Measurements from ENCODE around the gene IP6K3. TPM values are rescaled to one million over a fixed set of nuclear protein-coding genes. Genes with fewer than 3 reads are reported as not detected.

Gene IP6K3
- polyA plus RNA-seq, 2 donors, result 0.65 to 0.96 TPM

DNA sequence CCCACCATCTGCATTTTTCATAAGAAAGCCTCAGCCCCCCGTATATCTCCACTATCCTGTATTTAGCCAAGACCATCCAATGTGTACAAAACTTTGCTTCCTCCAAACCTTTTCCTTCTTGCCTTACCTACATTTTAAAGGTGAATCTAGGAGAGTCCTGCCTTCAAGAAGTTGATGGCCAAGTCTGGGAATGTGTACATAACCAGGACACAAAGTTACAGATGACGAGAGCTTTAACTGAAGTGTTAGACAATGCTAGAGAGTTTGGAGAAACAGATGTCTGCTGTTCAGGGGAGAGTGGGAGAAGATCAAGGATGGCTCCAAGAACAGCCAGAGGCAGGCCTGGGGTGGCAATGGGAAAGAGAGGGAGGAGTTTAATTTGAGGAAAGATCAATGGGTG, 32.9 kb downstream of the IP6K3 start:
- H3K27me3 ChIP-seq (ENCODE audit: control insufficient read depth in 1 of 2, insufficient read depth in 2 of 2, low read length in 2 of 2), result no peaks in the 10 kb centered on the region
- WGBS, 2 donors, result 65 to 90% methylated on average over 2 of the region's 2 CpGs
- no peak overlapping the region for H3K4me3 ChIP-seq (ENCODE audit: low read depth in 1 of 2, low read length in 2 of 2)
- no peak overlapping the region for H3K27ac ChIP-seq (ENCODE audit: low read depth in 2 of 2, low read length in 1 of 2)
- no peaks in the 10 kb centered on the region for H3K9me3 ChIP-seq (ENCODE audit: control insufficient read depth in 2 of 2, insufficient read depth in 1 of 2, low read depth in 1 of 2, low read length in 1 of 2)
- H3K36me3 ChIP-seq (ENCODE audit: control insufficient read depth in 2 of 2, insufficient read depth in 2 of 2, low read length in 1 of 2), result peaks cover 0 to 3% of the 10 kb centered on the region in 2 donors
- H3K4me1 ChIP-seq (ENCODE audit: control insufficient read depth in 2 of 2, insufficient read depth in 2 of 2, low read length in 1 of 2), result peaks cover 4 to 8% of the 10 kb centered on the region in 2 donors

DNA sequence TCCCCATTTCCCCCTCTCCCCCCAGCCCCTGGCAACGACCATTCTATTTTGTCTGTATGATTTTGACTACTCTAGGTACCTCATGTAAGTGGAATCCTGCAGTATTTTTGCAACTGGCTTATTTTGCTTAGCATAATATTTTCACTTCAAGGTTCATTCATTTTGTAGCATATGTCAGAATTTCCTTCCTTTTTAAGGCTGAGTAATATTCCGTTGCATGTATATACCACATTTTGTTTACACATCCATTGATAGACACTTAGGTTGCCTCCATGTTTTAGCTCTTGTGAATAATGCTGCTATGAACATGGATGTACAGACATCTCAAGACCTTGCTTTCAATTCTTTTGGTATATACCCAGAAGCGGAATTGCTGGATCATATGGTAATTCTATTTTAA, 33.8 kb downstream of the IP6K3 start:
- H3K4me1 ChIP-seq (ENCODE audit: control insufficient read depth in 2 of 2, insufficient read depth in 2 of 2, low read length in 1 of 2), result peaks cover 2 to 4% of the 10 kb centered on the region in 2 donors
- 89% methylated on average over 3 of the region's 3 CpGs for WGBS, 2 donors
- no peaks in the 10 kb centered on the region for H3K9me3 ChIP-seq (ENCODE audit: control insufficient read depth in 2 of 2, insufficient read depth in 1 of 2, low read depth in 1 of 2, low read length in 1 of 2)
- H3K27me3 ChIP-seq (ENCODE audit: control insufficient read depth in 1 of 2, insufficient read depth in 2 of 2, low read length in 2 of 2), result no peaks in the 10 kb centered on the region
- no peak overlapping the region for H3K27ac ChIP-seq (ENCODE audit: low read depth in 2 of 2, low read length in 1 of 2)
- H3K4me3 ChIP-seq (ENCODE audit: low read depth in 1 of 2, low read length in 2 of 2), result no peak overlapping the region
- peaks cover 0 to 4% of the 10 kb centered on the region in 2 donors for H3K36me3 ChIP-seq (ENCODE audit: control insufficient read depth in 2 of 2, insufficient read depth in 2 of 2, low read length in 1 of 2)

DNA sequence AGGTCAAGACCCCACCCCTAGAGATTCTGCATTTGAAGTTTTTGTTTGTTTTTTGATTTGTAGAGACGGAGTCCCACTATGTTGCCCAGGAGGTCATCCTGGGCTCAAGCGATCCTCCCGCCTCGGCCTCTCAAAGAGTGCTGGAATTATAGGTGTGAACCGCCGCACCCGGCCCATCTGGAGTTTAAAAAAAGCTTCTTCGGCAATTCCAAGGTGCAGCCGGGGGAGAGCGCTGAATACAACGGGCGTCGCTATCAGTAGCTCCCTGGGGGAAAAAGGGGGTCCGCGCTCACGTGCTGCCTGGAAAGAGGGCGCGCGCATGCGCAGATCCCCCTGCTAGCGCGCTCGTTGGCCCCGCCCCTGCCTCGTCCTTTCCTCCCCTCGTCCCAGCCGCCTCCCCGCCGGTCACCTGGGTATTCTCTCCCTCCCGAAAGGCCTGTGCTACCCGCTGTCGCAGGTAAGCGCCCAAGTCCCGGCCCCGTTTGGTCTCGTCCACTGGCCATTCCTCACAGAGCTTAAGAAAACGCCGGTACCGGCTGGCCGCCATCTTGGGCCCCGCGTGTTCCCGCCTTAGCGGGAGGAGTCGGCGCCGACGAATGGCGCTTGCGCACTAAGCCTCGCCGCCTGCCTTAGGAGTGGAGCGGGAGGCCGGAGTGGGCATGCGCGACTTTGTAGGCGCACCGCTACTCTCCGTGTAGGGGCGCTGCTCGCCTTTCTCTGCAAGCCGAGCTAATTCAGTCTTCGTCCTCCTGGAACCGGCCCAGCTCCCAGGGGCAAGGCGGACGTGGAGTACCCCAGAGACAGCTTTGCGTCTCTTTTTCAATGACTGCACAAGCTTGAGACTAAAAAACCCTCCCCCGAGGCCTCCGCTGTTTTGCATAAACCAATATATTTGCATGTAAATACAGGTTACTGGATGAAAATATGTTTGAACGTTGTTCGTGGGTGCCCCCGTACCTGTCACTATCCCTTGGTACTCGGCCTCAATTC, 35.3 kb downstream of the IP6K3 start, which contains the start of gene UQCC2:
Gene UQCC2 (minus strand): TSS at position 561 of the 990 bp plus-strand sequence. CDS start 14 bp downstream, at position 547.
- peaks cover 2 to 4% of the 10 kb centered on the region in 2 donors for H3K4me1 ChIP-seq (ENCODE audit: control insufficient read depth in 2 of 2, insufficient read depth in 2 of 2, low read length in 1 of 2)
- H3K9me3 ChIP-seq (ENCODE audit: control insufficient read depth in 2 of 2, insufficient read depth in 1 of 2, low read depth in 1 of 2, low read length in 1 of 2), result no peaks in the 10 kb centered on the region
- H3K27me3 ChIP-seq (ENCODE audit: control insufficient read depth in 1 of 2, insufficient read depth in 2 of 2, low read length in 2 of 2), result no peaks in the 10 kb centered on the region
- peaks cover 0 to 4% of the 10 kb centered on the region in 2 donors for H3K36me3 ChIP-seq (ENCODE audit: control insufficient read depth in 2 of 2, insufficient read depth in 2 of 2, low read length in 1 of 2)
- peak within 1 kb of the TSS; percentile 78 to 93 for H3K4me3 ChIP-seq (ENCODE audit: low read depth in 1 of 2, low read length in 2 of 2)
- H3K27ac ChIP-seq (ENCODE audit: low read depth in 2 of 2, low read length in 1 of 2), result peak within 1 kb of the TSS; percentile 96 to 99
- 1 to 2% methylated on average over 68 to 73 of the region's 73 CpGs for WGBS, 2 donors

DNA sequence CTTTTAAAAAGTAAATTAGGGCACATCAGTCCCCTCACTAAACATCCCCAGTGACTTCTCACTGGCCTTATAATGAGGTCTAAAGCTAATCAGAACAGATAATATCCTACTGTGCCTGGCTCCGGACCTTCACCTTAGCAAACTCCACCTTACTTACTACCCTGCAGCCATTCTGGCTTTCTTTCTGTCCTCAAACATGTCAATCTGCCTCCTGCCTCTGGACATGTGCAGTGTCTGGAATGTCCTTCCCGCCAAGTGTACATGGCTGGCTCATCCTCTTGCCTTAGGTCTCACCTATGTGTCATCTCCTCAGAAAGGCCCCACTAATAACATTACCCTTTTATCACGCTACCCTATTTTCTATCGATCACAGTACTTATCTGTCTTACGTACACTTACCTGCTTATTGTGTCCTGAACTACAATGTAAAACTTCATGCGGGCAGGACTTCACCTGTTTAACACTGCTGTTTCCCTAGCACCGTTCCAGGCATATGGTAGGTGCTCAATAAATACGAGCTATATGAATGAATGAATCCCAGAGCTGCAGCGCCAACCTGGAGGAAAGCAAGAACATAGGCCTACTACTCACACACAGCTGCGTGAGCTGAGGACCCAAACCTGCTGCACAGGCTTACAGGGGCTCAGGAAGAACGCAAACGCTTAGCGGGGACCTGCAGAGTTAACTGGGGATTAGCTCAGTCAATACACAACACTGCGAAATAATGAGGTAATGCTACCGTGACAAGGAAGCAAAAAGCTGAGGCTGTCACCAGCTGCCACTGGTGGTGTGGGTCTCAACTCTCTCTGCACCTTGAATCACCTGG, 36.2 kb downstream of the IP6K3 start:
- H3K4me1 ChIP-seq (ENCODE audit: control insufficient read depth in 2 of 2, insufficient read depth in 2 of 2, low read length in 1 of 2), result peaks cover 2 to 4% of the 10 kb centered on the region in 2 donors

DNA sequence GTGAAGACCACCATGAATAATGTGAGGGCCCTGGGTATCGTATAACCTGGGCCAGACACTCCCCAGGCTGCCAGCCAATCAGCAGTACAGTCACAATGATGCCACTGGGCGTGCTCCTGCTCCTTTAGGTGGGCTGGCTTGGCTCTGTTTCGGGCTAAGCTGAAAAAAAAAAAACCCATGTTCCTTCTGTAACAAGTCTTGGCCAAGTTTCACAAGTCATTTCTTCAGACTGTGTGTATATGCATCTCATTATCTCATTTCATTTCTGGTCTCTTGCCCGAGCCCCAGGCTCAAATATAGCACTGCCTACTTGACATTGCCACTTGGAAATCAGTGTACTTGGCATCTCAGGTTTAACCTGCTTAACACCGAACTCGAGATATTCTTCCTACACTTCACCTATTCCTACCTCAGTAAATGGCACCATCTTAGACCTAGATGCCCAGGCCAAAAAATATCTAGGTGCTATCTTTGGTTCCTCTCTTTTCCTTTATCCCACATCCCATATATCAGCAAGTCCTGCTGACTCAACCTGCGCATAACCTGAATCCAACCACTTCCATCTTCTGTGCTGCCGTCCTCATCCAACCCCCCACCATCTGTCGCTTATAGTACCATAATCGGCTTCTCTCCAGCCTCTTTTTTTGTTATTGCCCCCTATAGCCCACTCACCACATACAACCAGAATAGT, 37.0 kb downstream of the IP6K3 start:
- no peaks in the 10 kb centered on the region for H3K27me3 ChIP-seq (ENCODE audit: control insufficient read depth in 1 of 2, insufficient read depth in 2 of 2, low read length in 2 of 2)
- no peaks in the 10 kb centered on the region for H3K9me3 ChIP-seq (ENCODE audit: control insufficient read depth in 2 of 2, insufficient read depth in 1 of 2, low read depth in 1 of 2, low read length in 1 of 2)
- H3K4me1 ChIP-seq (ENCODE audit: control insufficient read depth in 2 of 2, insufficient read depth in 2 of 2, low read length in 1 of 2), result peaks cover 2 to 4% of the 10 kb centered on the region in 2 donors
- H3K27ac ChIP-seq (ENCODE audit: low read depth in 2 of 2, low read length in 1 of 2), result no peak overlapping the region
- peaks cover 0 to 4% of the 10 kb centered on the region in 2 donors for H3K36me3 ChIP-seq (ENCODE audit: control insufficient read depth in 2 of 2, insufficient read depth in 2 of 2, low read length in 1 of 2)
- no peak overlapping the region for H3K4me3 ChIP-seq (ENCODE audit: low read depth in 1 of 2, low read length in 2 of 2)
- 71 to 76% methylated on average over 10 of the region's 10 CpGs for WGBS, 2 donors

More for the DNA sequence above, 36.2 kb downstream of the IP6K3 start:
- H3K4me3 ChIP-seq (ENCODE audit: low read depth in 1 of 2, low read length in 2 of 2), result peak overlapping the region; percentile 78 to 93
- peaks cover 0 to 4% of the 10 kb centered on the region in 2 donors for H3K36me3 ChIP-seq (ENCODE audit: control insufficient read depth in 2 of 2, insufficient read depth in 2 of 2, low read length in 1 of 2)
- no peaks in the 10 kb centered on the region for H3K27me3 ChIP-seq (ENCODE audit: control insufficient read depth in 1 of 2, insufficient read depth in 2 of 2, low read length in 2 of 2)
- WGBS, 2 donors, result 68 to 72% methylated on average over 15 of the region's 15 CpGs
- H3K9me3 ChIP-seq (ENCODE audit: control insufficient read depth in 2 of 2, insufficient read depth in 1 of 2, low read depth in 1 of 2, low read length in 1 of 2), result no peaks in the 10 kb centered on the region
- peak overlapping the region in 1 of 2 donors; percentile 50 for H3K27ac ChIP-seq (ENCODE audit: low read depth in 2 of 2, low read length in 1 of 2)

DNA sequence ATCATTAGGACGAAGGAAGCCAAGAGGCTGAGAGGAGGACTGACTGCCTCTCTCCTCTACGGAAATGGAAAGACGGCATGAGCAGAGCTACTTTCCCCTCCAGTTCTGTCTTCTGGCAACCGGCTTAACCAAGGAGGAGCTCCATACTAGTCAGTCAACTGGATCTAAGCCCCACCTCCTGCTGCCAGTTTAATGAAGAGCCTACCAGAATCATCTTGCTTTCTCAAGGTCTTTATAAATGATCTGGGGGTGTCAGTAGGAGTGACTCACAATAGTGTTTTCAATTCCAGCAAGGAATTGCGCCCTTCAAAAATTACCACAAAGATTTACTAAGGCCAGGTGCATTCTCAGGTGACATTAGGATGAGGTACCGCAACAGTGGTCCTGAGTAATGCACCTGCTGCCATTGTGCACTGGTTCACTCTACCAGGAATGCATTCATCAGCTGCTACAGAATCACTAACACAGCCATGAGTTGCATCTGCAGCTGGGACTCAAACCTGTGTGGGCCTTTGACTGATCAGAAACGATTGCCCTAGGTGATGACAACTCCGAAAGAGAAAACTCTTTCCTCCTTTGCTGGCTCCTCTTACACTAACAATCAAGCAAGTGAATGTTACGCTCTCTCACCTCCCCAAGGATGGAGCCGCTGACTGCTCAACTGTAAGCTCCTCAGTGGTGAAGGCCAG, 38.0 kb downstream of the IP6K3 start:
- Histone ChIP-seq H3K4me1 (ENCODE audit: control insufficient read depth in 2 of 2, insufficient read depth in 2 of 2, low read length in 1 of 2) (peaks cover 2 to 4% of the 10 kb centered on the region in 2 donors), H3K27me3 (ENCODE audit: control insufficient read depth in 1 of 2, insufficient read depth in 2 of 2, low read length in 2 of 2) (no peaks in the 10 kb centered on the region), H3K9me3 (ENCODE audit: control insufficient read depth in 2 of 2, insufficient read depth in 1 of 2, low read depth in 1 of 2, low read length in 1 of 2) (no peaks in the 10 kb centered on the region), H3K27ac (ENCODE audit: low read depth in 2 of 2, low read length in 1 of 2) (no peak overlapping the region), H3K36me3 (ENCODE audit: control insufficient read depth in 2 of 2, insufficient read depth in 2 of 2, low read length in 1 of 2) (peaks cover 0 to 4% of the 10 kb centered on the region in 2 donors), H3K4me3 (ENCODE audit: low read depth in 1 of 2, low read length in 2 of 2) (no peak overlapping the region)
- WGBS, 2 donors, result 91 to 92% methylated on average over 10 of the region's 10 CpGs

DNA sequence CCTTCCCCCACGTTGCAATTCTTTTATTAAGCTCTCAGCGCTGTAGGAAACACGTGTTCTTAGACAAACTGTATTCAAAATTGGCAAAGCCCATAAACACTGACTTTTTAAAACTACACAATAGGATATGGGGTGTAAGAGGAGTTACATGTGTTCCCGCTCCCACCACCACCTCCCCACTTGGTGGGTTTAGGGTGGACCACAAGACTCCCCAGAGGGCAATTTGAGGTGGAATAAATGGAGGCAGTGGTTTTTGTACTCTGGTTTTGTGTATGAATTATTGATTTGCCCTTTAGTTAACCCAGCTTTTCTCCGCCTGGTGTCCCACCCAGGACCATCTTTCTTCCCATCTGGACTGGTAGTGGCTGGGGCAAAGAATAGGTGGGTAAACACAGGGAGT, 38.9 kb downstream of the IP6K3 start:
- Histone ChIP-seq H3K27ac (ENCODE audit: low read depth in 2 of 2, low read length in 1 of 2) (no peak overlapping the region), H3K36me3 (ENCODE audit: control insufficient read depth in 2 of 2, insufficient read depth in 2 of 2, low read length in 1 of 2) (peaks cover 0 to 4% of the 10 kb centered on the region in 2 donors), H3K27me3 (ENCODE audit: control insufficient read depth in 1 of 2, insufficient read depth in 2 of 2, low read length in 2 of 2) (no peaks in the 10 kb centered on the region), H3K9me3 (ENCODE audit: control insufficient read depth in 2 of 2, insufficient read depth in 1 of 2, low read depth in 1 of 2, low read length in 1 of 2) (no peaks in the 10 kb centered on the region), H3K4me3 (ENCODE audit: low read depth in 1 of 2, low read length in 2 of 2) (no peak overlapping the region), H3K4me1 (ENCODE audit: control insufficient read depth in 2 of 2, insufficient read depth in 2 of 2, low read length in 1 of 2) (peaks cover 2 to 4% of the 10 kb centered on the region in 2 donors)
- 90 to 91% methylated on average over 5 of the region's 5 CpGs for WGBS, 2 donors

DNA sequence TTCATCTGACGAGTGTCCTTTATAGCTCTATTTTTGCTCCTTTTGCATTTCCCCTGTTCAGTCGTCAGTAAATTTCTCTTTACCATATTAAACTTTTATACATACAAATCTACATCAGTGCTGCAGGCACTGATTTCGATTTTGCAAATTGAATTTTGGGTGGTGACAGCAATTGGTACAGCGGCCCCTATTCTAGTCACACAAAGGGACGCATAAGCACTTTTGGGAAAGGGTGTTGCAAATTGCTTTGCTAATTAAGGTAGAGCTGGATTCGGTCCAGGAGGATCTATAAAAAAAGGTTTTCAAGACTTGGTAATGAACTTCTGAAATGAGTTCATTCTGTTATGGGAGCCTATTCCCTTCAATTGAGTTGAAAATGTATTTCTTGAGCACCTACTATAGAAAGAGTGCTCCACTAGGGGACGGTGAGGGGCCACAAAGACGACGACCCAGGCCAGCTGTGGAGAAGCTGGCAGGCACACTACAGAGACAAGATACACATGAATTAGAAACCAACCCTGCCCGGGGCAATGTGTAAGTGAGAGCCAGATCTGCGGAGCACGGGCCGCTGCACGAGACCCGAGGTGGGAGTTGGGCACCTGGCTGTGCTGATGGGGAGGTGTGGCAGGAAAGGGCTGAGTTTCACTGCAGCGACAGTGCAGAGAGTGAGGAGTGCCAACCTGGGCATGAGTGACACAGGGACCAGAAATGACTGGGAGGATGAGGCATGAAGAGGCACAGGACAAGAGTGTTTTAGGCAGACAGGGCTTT, 40.6 kb downstream of the IP6K3 start:
- no peak overlapping the region for H3K27ac ChIP-seq (ENCODE audit: low read depth in 2 of 2, low read length in 1 of 2)

More for the DNA sequence above, 40.6 kb downstream of the IP6K3 start:
- 59 to 72% methylated on average over 16 of the region's 16 CpGs for WGBS, 2 donors
- Histone ChIP-seq H3K36me3 (ENCODE audit: control insufficient read depth in 2 of 2, insufficient read depth in 2 of 2, low read length in 1 of 2) (peaks cover 2 to 4% of the 10 kb centered on the region in 2 donors), H3K4me1 (ENCODE audit: control insufficient read depth in 2 of 2, insufficient read depth in 2 of 2, low read length in 1 of 2) (peaks cover 2 to 4% of the 10 kb centered on the region in 2 donors), H3K27me3 (ENCODE audit: control insufficient read depth in 1 of 2, insufficient read depth in 2 of 2, low read length in 2 of 2) (no peaks in the 10 kb centered on the region), H3K9me3 (ENCODE audit: control insufficient read depth in 2 of 2, insufficient read depth in 1 of 2, low read depth in 1 of 2, low read length in 1 of 2) (no peaks in the 10 kb centered on the region), H3K4me3 (ENCODE audit: low read depth in 1 of 2, low read length in 2 of 2) (no peak overlapping the region)

All from esophagus (tissue), 2 donors.